GM13977 (cell line): ENCODE results near the gene SNX33.

ENCODE experiments used
- DNase-seq: peaks from one replicate; pipeline ENCODE4 v3.0.0; 2012; ENCODE audit warnings: low spot score
- in situ Hi-C: fragments of 300-500 bp; cut with MboI; formaldehyde crosslinking; loops from one replicate; pipeline ENCODE4 v1.12.0; 2022; ENCODE audit warnings: low sequenced_read_pairs, low pct_unique_long_range_greater_than_20kb, mixed read lengths, inconsistent platforms; ENCODE audit not compliant: unreplicated experiment
- TF ChIP-seq, protein P1 (sequence below): IDR thresholded peaks from 2 replicates; pipeline ENCODE4 v1.5.1; 2012; ENCODE audit warnings: mild to moderate bottlenecking, control low read depth; ENCODE audit not compliant: insufficient read depth; ENCODE audit errors: extremely low read depth, missing control alignments

SNX33 gene

DNA sequence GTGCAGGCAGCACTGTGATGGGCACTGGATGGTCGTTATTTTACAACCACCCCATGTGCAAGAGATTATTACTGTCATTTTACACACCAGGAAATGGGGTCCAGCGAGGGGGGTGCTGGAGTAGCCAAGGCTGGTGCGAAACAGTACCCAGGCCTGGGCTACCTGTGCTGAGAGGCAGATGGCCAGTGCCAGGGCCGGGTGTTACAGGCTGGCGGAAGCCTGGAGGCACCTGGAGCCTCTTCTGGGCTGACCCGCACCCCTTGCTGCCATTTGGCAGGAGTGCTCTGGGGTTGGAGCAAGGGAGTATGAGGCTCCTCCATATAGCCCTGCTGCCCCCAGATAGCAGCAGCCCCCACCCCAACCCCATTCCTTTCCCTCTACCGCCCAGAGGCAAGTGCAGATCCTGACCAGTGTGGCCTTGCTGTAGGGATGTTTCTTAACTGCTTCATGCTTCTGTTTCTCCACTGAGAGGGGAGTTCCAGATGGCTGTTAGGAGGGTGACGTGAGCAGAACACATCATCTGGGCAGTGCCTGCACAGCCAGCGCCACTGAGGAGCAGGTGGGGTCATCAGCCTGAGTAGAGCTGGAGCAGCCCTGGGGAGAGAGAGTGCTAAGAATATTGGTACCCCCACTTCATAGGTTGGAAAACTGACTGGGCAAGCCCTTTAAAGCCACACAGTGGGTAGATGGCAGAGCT is 15.3 kb downstream of the SNX33 start:
- DNase-seq: no peak
- TF ChIP-seq, protein P1, sequence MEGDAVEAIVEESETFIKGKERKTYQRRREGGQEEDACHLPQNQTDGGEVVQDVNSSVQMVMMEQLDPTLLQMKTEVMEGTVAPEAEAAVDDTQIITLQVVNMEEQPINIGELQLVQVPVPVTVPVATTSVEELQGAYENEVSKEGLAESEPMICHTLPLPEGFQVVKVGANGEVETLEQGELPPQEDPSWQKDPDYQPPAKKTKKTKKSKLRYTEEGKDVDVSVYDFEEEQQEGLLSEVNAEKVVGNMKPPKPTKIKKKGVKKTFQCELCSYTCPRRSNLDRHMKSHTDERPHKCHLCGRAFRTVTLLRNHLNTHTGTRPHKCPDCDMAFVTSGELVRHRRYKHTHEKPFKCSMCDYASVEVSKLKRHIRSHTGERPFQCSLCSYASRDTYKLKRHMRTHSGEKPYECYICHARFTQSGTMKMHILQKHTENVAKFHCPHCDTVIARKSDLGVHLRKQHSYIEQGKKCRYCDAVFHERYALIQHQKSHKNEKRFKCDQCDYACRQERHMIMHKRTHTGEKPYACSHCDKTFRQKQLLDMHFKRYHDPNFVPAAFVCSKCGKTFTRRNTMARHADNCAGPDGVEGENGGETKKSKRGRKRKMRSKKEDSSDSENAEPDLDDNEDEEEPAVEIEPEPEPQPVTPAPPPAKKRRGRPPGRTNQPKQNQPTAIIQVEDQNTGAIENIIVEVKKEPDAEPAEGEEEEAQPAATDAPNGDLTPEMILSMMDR: no peak
- in situ Hi-C loops: no loop called here

DNA sequence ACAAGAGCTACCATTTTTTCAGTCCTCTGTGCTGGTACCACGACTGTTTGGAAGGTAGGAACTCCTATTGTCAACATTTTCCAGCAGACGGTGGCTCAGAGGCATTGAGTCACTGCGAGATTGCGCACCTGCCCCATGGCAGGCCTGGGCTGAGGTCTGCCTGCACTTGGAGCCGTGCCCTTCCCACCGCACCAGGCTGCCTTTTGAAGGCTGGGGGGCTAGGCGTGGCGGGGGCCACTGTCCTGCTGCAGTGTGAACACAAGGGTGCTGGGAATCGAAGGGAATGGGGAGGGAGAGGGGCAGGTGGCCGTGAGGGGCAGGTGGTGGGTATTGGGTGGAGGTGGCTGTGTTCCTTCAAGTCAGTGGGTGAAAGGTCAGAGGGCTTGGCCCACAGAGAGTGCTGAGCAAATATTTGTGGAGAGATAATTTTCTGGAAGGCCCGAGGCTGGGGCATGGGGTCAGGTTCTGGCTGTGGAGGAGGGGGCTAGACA is 16.3 kb downstream of the SNX33 start:
- in situ Hi-C loops: no loop called here
- TF ChIP-seq, protein P1: no peak
- DNase-seq: no peak

- no peak for DNase-seq
- in situ Hi-C loops: no loop called here
- TF ChIP-seq, protein P1: no peak
Measured at GRCh38 chr15:75666823-75667501, 19.2 kb downstream of the SNX33 start.

DNA sequence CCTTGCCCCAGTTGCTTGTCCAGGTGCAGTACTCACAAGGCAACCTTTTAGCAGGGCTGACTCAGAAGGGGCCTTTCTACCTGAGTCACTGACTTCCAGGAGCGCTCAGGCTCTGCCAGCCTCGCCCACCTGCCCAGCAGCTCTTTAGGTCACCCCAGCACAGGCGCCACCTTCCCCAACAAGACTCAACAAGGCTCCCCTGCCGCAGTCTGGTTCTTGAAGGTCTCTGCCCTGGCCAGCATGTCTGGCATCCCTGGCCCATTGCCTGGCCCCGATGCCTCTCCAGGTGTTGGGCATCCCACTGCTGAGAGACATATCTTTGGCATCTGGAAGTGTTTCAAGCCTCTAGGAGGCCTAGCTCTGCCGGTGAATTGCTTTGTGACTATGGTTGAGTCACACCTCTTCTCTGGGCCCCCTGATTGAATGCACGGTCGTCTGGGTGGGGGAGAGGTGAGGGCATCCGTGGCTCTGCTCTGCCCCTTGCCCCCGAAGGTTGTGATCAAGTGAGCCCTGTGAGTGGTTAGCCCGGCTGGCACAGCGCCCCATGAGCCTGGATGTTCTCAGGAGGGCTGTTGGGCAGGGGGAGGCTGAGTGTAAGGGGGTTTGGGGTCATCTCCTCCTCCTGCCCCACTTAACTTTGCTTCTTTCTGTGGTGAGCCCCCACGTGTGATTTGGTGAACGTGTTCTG is 21.6 kb downstream of the SNX33 start:
- TF ChIP-seq, protein P1: no peak
- no peak for DNase-seq
- in situ Hi-C loops: no loop called here

DNA sequence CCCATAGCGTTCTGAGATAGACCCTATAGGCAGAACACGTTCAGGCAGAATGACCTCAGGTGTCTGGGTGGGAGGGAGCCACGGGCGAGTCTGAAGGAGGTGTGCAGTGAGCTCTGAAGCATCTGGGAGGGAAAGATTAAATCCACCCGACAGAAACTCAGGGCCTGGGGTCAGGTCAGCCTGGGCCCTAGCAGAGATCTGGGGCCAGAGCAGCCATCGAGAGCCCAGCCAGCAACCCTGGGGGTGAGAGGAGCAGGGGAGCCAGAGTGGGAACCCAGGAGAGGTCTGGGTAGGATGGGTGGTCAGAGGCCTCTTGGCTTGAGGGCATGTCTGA is 22.1 kb downstream of the SNX33 start:
- in situ Hi-C loops: no loop called here
- DNase-seq: no peak
- TF ChIP-seq, protein P1: no peak

DNA sequence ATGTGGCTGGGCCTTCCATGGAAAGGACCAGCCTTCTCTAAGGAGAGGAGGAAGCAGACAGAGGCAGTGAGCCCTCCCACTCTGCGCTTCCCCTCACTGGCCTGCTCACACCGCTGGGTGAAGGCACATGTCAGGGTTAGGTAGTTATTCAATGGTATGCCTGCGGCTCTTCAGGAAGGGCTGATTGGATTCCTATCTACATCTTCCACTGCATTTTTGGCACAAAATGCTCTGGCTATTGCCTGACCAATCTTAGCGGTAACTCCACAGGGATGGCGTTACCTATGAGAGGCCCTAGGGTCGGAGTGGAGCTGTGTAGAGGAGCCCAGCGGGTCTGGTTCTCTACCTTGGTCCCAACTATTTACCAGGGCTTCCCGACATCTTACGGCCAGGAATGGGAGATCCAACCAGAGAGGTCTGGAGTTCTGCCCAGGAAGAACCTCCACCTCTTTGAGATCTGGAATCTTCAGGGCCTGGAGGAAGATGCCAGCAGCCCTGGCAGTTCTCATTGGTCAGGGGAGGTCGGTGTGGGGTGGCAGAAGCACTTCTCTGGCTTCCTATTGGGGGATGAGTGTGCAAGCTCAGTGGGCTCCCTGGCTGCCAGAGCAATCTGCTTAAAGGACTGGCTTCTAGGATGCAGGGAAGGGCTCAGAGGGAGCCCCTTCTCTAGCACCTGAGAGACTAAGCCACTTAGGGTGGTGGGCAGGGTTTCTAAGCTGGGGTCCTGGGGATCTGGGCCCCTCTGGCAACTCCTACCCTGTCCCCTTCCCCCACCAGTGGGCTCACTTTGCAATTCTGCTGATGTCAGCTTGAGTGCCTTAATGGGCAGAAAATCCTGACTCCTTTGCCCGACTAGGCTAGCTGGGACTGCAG is 24.3 kb downstream of the SNX33 start:
- in situ Hi-C loops: no loop called here
- DNase-seq: no peak
- TF ChIP-seq, protein P1: no peak
